ENCODE measurements around the gene EPHA3. TPM values are rescaled to one million over a fixed set of nuclear protein-coding genes. Genes with fewer than 3 reads are reported as not detected.

EPHA3 gene
- total RNA-seq, 2 donors from 2014 or later = 1.7 to 2.4 TPM

- TF ChIP-seq CTCF (IDR thresholded peaks at IDR 0.05) = peak; percentile 52
- peak; percentile 61 for DNase-seq
- intact Hi-C loops (cut with DNase I) = loop anchor here (10.0 kb wide), 1 partner anchor 909 kb away; no protein-coding TSS in a partner anchor
- no peaks in the 10 kb centered on the region for H3K4me1 ChIP-seq
- peak overlapping the region; percentile 26 for H3K4me3 ChIP-seq
- no peak overlapping the region for H3K27ac ChIP-seq
- no peak overlapping the region for H3K9ac ChIP-seq (ENCODE audit: low read depth in 2 of 2, low read length in 2 of 2)
- no peaks in the 10 kb centered on the region for H3K27me3 ChIP-seq
- H3K36me3 ChIP-seq = no peaks in the 10 kb centered on the region
- H3K9me3 ChIP-seq = no peaks in the 10 kb centered on the region
Observed at GRCh38 chr3:89113893-89114840, 6.7 kb downstream of the EPHA3 start.

GRCh38 chr3:89114841-89115223 is 7.4 kb downstream of the EPHA3 start:
- Histone ChIP-seq H3K36me3 (no peaks in the 10 kb centered on the region), H3K9ac (ENCODE audit: low read depth in 2 of 2, low read length in 2 of 2) (no peak overlapping the region), H3K4me1 (no peaks in the 10 kb centered on the region), H3K4me3 (no peak overlapping the region), H3K27ac (no peak overlapping the region), H3K9me3 (no peaks in the 10 kb centered on the region), H3K27me3 (no peaks in the 10 kb centered on the region)
- intact Hi-C loops (cut with DNase I) = loop anchor here (10.0 kb wide), 1 partner anchor 910 kb away; no protein-coding TSS in a partner anchor
- peak; percentile 12 for TF ChIP-seq CTCF (IDR thresholded peaks at IDR 0.05)
- no peak for DNase-seq

- Histone ChIP-seq H3K4me3 (no peak overlapping the region), H3K4me1 (no peaks in the 10 kb centered on the region), H3K9ac (ENCODE audit: low read depth in 2 of 2, low read length in 2 of 2) (no peak overlapping the region), H3K9me3 (no peaks in the 10 kb centered on the region), H3K36me3 (no peaks in the 10 kb centered on the region), H3K27me3 (no peaks in the 10 kb centered on the region), H3K27ac (no peak overlapping the region)
- intact Hi-C loops (cut with DNase I) = loop anchor here (10.0 kb wide), 1 partner anchor 912 kb away; no protein-coding TSS in a partner anchor
- no peak for DNase-seq
- TF ChIP-seq CTCF (IDR thresholded peaks at IDR 0.05) = no peak
Observed at GRCh38 chr3:89116476-89116875, 9.1 kb downstream of the EPHA3 start.

- no peak overlapping the region for H3K27ac ChIP-seq
- no peak overlapping the region for H3K9ac ChIP-seq (ENCODE audit: low read depth in 2 of 2, low read length in 2 of 2)
- H3K4me1 ChIP-seq = no peaks in the 10 kb centered on the region
- no peaks in the 10 kb centered on the region for H3K36me3 ChIP-seq
- H3K9me3 ChIP-seq = no peaks in the 10 kb centered on the region
- intact Hi-C loops (cut with DNase I) = no loop called here
- no peak for TF ChIP-seq CTCF (IDR thresholded peaks at IDR 0.05)
- DNase-seq = no peak
- no peaks in the 10 kb centered on the region for H3K27me3 ChIP-seq
- no peak overlapping the region for H3K4me3 ChIP-seq
Observed at GRCh38 chr3:89138048-89138447, 30.6 kb downstream of the EPHA3 start.

- H3K27me3 ChIP-seq = no peaks in the 10 kb centered on the region
- H3K27ac ChIP-seq = no peak overlapping the region
- no peak overlapping the region for H3K4me3 ChIP-seq
- H3K9ac ChIP-seq (ENCODE audit: low read depth in 2 of 2, low read length in 2 of 2) = no peak overlapping the region
- H3K4me1 ChIP-seq = no peaks in the 10 kb centered on the region
- no peak for TF ChIP-seq CTCF (IDR thresholded peaks at IDR 0.05)
- intact Hi-C loops (cut with DNase I) = no loop called here
- DNase-seq = no peak
- H3K36me3 ChIP-seq = no peaks in the 10 kb centered on the region
- no peaks in the 10 kb centered on the region for H3K9me3 ChIP-seq
Observed at GRCh38 chr3:89139870-89140269, 32.4 kb downstream of the EPHA3 start.

Data from colonic mucosa (tissue), 4 donors.